GM19025 (cell line): ENCODE measurements around the gene TDO2.
"Not testable (repeated sequence)": the region's sequence is repeated elsewhere in the genome, so short reads cannot be mapped to it uniquely, and the experiment has no call there.

Experiments
- ATAC-seq: cut with Tn5 transposase; IDR thresholded peaks from one replicate; pipeline ENCODE4 v1.9.1; 2021; ENCODE audit warnings: mild to moderate bottlenecking, low read depth, moderate library complexity; ENCODE audit not compliant: unreplicated experiment

TDO2 gene

DNA sequence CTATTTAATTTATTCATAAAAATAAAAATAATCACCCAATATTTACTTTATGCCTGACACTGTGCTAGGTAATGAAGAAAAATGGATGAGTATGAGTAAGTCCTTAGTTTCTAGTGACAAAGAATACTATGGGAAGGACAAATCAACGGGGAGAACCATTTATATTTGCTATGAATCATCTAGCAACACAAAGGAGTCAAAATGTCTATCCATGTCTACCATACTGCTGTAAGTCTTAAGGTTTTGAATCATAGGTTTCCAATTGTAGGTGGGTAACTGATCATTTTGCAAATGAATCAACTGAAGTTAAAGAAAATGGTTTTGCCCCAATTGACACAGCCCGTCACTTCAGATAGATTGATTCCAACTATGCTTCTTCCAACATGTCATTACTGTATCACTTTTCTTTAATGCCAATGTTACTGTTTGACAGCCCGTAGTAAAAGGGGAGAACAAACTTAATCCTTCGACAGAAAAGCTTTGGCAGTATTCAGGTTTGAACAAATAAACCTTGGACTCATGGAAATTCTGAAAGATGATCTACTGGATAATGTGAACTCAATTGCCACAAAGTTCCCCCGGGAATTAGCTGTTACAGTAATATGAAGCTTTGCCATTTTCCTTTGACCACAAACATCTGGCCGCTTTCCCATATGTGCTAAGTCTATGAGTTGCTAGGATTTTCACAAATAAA lies 3.2 kb downstream of the TDO2 start:
- ATAC-seq, result no peak

DNA sequence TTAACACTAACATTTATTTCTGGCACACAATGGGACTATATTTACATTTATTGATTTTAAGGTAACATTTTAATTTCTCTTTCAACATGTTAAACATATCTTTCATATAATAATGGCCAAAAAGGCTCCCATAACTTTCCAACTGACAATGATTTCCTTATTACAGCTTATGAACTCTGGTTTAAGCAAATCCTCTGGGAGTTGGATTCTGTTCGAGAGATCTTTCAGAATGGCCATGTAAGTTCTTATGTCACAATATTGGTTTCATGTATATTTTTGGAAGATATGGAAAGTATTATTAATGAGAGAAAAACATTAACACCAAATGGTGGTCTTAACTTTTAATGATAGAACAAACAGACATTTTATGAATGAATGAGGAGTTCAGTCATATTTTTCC lies 4.1 kb downstream of the TDO2 start:
- ATAC-seq, result no peak

DNA sequence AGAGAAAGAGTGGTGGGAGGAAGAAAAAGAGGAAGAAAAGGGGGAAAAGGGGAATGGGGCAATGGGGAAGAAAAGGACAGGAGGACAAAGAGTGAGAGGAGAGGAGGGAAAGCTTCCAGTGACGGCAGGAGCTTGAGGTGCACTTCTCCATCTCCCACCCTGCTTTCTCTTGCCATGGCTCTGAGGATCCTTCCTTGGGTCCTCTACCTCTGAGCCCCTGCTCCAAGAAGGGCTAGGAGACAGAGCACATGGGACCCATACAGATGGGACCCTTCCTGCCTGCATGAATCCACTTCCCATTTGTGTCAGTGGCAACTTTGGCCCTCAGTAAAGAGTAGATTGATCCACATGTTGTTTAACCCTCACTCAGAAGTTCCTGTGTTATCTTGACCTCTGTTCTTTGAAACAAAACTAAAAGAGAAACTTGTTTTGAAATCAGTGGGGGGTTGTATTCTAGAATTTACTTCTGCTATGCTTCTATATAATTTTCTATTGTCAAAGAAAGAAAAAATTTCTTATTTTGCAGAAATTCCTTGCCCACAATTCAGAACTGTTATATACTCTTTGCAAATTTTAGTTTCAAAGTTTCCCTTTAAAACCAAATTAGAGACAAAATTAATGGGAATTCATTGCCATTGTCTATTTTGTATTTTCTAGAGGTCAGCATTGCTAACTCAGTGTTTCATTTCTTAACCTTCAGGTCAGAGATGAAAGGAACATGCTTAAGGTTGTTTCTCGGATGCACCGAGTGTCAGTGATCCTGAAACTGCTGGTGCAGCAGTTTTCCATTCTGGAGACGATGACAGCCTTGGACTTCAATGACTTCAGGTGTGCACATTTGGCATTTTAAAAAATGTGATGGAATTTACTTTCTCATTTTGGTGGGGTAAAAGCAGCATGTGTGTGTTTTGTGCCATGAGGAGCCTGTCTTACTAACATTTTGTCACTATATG lies 5.0 kb downstream of the TDO2 start:
- peak; percentile 71 for ATAC-seq

DNA sequence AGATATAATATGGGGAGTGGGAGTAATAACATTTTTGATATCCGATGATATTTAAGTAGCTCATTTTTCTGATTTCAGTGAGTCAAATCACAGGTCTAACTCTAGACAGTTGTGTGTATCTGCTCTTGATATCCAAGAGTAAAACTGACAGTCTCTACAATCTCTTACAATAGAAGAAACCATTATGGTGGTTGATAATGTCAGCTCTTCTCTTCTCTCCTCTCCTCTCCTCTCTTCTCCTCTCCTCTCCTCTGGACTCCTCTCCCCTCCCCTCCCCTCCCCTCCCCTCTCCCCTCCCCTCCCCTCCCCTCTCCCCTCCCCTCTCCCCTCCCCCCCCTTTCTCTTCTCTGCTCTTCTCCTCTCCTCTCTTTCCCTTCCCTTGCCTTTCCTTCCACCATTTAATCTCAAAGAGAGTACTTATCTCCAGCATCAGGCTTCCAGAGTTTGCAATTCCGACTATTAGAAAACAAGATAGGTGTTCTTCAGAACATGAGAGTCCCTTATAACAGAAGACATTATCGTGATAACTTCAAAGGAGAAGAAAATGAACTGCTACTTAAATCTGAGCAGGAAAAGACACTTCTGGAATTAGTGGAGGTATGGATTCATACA lies 6.2 kb downstream of the TDO2 start:
- no peak for ATAC-seq

DNA sequence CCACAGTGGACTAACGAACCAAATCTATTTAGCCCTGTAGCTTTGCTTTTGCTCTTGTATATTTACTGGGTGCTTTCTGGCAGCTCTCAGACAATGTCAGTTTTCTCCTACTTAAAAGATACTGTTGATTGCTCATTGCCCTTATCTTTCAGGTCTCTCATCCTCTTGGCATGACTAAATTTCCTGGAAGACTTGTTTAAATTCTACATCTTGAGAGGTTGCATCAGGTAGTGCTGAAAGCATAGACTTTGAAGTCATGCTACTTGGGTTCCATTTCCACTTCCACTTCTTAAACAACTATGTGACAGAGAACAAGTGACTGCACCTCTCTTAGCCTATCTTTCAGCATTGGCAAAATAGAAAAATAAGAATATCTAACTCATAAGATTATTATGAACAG lies 8.4 kb downstream of the TDO2 start:
- ATAC-seq, result no peak

DNA sequence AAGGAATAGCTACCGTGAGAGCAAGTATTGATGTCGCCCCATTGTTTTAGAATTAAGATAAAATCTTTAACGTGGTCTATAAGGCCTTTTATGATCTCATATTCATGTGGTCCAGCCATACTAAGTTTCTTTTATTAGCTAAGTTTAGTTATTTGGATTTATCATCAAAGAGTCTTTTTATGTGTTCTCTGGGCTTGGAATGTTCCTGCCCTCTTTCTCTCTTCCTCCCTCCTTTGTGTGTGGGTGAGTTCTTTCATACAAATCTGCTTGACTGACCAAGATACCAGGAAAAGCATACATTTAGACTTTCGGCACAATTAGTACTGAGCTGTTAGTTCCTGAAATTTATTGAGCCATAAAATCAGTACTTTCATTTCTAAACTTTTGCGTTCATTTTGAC lies 11.3 kb downstream of the TDO2 start:
- ATAC-seq, result no peak

DNA sequence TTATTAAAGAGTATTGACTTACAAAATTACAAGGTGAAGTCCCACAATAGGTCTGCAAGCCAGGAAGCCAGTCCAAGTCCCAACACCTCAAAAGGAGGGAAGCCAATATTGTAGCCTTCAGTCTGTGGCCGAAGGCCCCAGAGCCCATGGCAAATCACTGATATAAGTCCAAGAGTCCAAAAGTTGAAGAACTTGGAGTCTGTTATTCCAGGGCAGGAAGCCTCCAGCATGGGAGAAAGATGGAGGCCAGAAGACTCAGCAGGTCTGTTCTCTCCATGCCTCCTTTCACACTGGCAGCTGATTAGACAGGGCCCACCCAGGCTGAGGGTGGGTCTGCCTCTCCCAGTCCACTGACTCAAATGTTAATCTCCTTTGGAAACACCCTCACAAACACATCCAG lies 18.1 kb downstream of the TDO2 start:
- no peak for ATAC-seq

DNA sequence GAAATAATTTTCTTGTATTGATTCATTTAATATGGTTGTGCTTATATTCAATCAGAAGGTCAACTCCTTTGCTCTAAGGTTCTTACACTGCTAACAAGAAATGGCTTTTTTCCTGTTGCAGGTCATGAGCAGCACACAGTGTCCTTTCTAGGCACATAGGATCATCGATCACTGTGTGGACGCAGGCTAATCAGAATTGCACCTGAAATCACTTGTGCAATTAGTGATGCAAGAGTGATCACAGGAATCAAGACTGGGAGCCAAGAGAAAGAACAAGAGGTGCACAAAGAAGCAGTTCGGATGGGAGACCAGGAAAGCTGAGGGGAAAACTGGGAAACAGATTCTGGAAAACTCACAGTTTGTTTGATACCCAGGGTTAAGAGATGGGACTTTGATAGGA lies 21.1 kb downstream of the TDO2 start:
- no peak for ATAC-seq

DNA sequence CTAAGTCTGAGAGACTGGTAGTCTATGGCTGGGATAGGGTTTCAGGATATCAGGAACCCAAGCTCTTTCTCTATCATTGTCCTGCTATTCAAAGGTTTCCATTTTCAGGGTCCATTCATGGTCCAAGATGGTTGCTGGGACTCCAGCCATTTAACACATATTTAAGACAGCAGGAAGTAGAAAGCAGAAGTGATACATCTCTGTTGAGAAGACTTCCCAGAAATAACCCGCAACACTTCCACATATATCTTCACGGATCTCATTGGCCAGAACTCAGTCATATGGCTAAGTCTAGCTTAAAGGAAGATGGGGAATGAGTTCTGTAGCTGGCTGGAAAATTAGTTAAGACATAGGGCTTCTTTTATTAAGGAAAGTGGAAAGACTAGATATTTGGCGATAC lies 26.3 kb downstream of the TDO2 start:
- ATAC-seq, result no peak

DNA sequence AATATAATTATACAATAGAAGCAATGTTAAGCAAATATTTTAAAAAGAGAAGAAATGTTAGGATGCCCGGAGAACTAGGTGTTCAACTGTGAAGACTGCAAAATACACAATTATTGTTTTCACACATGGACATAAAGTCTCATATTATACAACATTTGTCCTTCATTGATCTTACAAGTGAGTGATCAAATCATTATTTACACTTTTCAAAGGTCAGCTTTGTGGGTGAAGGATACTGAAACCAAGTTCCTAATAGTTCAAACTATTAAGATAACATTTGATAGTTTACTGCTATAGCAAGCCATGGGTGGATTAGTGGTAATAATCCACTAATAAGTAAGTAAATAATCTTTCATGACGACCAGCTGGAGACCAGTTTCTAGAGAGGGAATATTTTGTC lies 26.8 kb downstream of the TDO2 start:
- no peak for ATAC-seq

DNA sequence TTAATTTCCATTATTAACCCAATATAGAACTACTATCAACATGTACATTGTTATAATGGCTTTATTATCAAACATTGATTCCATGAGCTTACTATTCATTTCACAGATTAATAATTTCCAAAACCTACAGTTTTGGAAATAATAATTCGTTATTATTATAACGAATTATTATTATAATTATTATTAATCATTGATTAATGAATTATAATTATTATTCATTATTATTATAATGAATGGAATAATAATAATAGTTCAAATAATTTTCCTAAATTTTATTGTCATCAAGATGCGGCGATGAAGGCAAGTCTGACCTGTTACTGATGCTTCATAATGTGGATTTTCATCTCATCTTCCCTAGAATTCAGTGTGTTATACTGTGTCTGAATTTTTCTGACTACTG lies 28.1 kb downstream of the TDO2 start:
- no peak for ATAC-seq

DNA sequence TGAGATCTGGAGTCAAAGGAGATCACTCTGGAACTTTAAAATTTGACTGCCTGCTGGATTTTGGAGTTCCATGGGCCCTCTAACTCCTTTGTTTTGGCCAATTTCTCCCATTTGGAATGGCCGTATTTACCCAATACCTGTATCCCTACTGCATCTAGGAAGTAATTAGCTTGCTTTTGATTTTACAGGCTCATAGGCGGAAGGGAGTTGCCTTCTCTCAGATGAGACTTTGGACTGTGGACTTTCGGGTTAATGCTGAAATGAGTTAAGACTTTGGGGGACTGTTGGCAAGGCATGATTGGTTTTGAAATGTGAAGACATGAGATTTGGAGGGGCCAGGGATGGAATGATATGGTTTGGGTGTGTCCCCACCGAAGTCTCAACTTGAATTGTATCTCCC lies 31.1 kb downstream of the TDO2 start:
- not testable (repeated sequence) for ATAC-seq

DNA sequence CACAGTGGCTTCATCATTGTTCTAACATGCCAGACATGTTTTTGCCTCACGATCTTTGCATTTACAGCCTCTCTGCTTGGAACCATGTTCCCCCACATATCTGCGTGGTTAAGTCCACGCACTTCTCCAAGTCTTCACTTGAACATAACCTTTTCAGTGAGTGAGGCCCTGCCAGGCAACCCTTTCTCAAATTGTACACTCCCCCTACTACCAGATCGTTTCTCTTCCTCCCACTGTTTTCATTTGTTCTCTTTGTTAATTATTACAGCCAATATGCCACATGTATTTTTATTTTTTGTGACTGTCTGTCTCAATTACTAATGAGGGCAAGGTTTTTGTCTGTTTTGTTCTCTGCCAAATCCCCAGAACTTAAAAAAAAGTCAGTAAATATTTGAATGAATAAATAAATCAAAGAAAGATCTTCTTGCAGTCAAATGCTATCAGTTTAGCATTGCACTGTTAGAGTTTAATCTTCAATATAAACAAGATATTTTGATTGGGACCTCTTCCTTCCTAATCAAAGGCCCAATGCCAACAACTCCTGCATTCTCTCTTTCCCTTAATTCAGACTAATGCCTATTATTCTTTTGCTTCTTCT lies 32.0 kb downstream of the TDO2 start:
- no peak for ATAC-seq

DNA sequence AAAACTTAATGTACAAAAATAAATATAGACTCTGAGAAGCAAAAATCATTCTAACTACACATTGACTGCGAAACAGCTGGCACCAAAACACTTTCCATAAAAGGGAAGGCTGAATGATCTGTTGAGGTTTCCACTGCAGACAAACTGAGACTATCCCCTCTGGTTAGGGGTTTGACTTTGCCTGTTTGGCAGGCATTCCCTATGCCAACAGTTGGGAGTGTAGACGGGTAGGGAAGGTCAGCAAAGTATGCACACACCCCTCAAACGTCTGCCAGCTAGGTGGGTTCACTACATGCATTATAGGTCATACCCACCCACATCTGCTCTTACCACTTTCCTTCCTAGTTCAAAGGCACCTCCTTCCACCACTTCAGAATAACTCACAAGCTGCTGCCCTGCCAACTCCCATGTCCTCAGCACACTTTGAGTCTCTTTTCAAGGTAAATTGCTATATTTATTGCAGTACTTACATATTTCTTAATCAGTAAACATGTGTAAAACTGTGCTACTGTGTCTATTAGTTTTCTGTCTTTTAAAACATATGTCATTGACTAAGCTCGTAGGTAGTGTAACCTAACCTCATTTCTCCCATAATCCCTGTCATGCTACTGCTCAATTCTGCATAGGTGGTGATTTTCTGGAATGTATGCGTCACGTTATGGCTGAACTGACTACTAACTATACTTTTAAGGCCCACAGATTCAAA lies 37.7 kb downstream of the TDO2 start:
- no peak for ATAC-seq

DNA sequence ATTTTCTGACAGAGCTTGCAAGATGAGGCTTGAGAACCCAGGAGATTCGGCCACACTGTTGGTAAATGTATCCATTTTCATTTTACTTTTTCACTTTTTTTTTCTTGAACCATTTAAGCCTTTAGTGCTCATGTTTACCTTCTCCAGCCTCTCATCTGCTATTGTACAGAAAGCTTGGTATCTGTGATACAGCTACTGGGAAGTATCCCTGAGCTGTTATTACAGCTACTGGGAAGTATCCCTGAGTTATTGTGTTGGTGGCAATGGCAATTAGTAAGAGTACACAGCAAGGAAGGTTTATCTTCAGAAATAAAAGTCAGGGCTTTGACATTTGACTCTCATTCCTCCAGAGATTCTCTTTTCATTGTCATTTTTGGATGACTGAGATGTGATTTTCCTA lies 38.3 kb downstream of the TDO2 start:
- ATAC-seq, result no peak

DNA sequence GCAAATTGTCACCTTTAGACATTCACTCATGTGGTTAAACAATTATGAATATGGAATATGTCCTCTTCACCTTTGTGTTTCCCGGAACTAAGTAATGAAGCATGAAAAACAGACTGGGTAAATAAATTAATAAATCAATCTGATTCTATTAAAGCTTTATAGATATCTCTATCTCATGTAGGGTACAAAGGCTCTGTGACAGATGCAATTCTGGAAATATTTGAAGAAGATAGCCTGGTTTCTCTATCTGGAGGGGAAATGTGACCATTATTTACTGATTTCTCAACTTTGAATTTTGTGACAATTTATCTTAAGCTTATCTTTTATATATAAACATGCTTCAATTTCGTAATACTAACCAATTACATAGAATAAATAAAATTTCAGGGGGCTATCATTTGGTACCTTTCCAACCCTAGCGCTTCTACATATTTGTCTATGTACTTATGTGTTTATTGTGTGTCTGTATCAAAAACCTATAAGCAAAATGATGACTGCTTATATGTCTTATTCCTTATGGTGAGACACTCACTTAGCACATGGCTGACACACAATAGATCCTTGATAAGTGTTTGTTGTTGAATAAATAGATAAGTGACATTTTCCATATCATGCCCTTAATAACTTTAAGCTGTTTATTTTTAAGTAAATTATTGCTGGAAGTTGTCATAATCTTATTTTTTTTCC lies 40.3 kb downstream of the TDO2 start:
- no peak for ATAC-seq

DNA sequence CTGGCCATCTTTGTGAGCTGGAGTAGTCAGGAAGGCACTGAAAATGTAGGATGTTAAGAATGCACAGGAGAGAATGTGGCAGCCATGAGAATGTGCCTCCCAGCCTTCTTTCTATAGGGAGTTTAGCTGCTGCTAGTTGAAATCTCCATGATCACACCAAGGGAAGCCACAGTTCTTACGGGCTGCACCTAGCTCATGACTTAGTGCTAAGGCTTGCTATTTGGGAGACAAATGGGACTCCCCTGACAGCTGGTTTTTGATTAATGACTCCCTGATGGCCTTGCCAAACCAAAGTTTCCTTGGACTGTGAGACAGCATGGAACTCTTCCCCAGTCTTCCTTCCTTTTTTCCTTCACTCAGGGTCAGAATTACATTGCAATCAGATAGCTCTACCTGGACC lies 41.0 kb downstream of the TDO2 start:
- ATAC-seq, result no peak

DNA sequence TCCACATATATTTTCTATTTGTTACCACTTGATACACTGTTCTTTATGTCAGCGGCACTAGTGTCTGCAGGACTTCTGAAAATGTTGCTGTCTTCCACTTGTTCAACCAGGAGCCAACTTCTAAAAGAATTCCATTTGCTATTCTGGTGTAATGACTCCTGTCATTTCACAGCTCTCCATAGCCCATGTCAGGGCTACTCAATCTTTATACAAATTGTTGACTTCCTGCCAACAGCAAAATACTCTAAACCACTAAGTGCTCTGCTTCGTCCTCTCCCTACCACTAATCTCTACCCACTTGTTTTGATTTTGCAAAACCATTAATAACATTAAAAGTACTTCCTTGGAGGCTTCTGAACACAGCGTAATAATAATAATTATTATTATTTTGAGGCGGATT lies 43.0 kb downstream of the TDO2 start:
- ATAC-seq, result no peak

DNA sequence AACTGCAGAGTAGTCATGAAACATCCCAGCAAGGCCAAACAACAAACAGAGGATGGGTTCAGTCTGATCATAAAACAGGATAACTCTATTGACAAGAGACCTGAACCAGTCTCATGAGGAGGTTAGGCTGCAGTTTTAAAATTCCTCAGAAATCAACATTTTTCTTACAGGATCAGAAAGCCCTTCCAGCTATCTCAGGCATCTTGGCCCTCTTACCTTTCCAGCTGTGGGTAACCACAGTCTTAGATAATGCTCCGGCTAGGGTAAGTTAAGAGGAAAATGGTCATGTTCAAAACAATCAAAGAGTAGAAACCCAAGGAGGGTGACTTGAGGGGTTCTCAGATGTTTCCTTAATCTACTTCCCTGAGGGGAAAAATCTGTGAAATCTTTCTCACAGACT lies 45.0 kb downstream of the TDO2 start:
- no peak for ATAC-seq

DNA sequence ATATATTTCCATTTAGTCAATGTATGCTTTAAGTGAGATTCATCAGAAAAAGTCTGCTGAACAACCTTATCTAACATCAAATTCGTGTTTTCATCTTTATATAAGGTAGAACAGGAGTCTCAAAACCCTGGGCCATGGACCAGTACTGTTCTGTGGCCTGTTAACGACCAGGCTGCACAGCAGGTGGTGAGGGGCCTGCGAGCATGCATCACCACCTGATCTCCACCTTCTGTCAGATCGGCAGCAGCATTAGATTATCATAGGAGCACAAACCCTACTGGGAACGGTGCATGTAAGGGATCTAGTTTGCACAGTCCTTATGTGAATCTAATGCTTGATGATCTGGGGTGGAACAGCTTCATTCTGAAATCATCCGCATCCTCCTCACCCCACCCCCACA lies 47.0 kb downstream of the TDO2 start:
- no peak for ATAC-seq
